GM19397 (cell line): Measurements from ENCODE around the gene WDR27.
"Not testable (repeated sequence)": the region's sequence is repeated elsewhere in the genome, so short reads cannot be mapped to it uniquely, and the experiment has no call there.

ENCODE experiments used
- ATAC-seq: cut with Tn5 transposase; IDR thresholded peaks from one replicate; pipeline ENCODE4 v1.9.1; 2021; ENCODE audit warnings: mild to moderate bottlenecking, moderate library complexity; ENCODE audit not compliant: unreplicated experiment

WDR27 gene

GRCh38 chr6:169618526-169619490, 83.0 kb downstream of the WDR27 start:
- ATAC-seq: no peak

- no peak for ATAC-seq
Measured at GRCh38 chr6:169617562-169617961, 84.3 kb downstream of the WDR27 start.

- not testable (repeated sequence) for ATAC-seq
Measured at GRCh38 chr6:169608609-169609008, 93.2 kb downstream of the WDR27 start.

GRCh38 chr6:169604076-169604475, 97.8 kb downstream of the WDR27 start:
- no peak for ATAC-seq

GRCh38 chr6:169601129-169601528, 100.7 kb downstream of the WDR27 start:
- ATAC-seq: not testable (repeated sequence)

- no peak for ATAC-seq
Measured at GRCh38 chr6:169592558-169592957, 109.3 kb downstream of the WDR27 start.

- ATAC-seq: no peak
Measured at GRCh38 chr6:169591616-169592015, 110.2 kb downstream of the WDR27 start.

GRCh38 chr6:169590376-169590939, 111.4 kb downstream of the WDR27 start:
- no peak for ATAC-seq

GRCh38 chr6:169589699-169590257, 112.1 kb downstream of the WDR27 start:
- ATAC-seq: peak; percentile 52

GRCh38 chr6:169589293-169589692, 112.5 kb downstream of the WDR27 start:
- ATAC-seq: peak; percentile 57

- ATAC-seq: no peak
Measured at GRCh38 chr6:169587975-169588374, 113.9 kb downstream of the WDR27 start.

GRCh38 chr6:169583886-169584541, 117.8 kb downstream of the WDR27 start:
- no peak for ATAC-seq

- ATAC-seq: no peak
Measured at GRCh38 chr6:169579407-169580111, 122.3 kb downstream of the WDR27 start.

- no peak for ATAC-seq
Measured at GRCh38 chr6:169577974-169578373, 123.9 kb downstream of the WDR27 start.

GRCh38 chr6:169577236-169577635, 124.6 kb downstream of the WDR27 start:
- ATAC-seq: no peak

GRCh38 chr6:169575821-169576220, 126.0 kb downstream of the WDR27 start:
- no peak for ATAC-seq

GRCh38 chr6:169575365-169575764, 126.5 kb downstream of the WDR27 start:
- ATAC-seq: no peak

GRCh38 chr6:169574420-169574819, 127.4 kb downstream of the WDR27 start:
- ATAC-seq: no peak

- no peak for ATAC-seq
Measured at GRCh38 chr6:169573883-169574282, 127.9 kb downstream of the WDR27 start.

- ATAC-seq: no peak
Measured at GRCh38 chr6:169571123-169571962, 130.5 kb downstream of the WDR27 start.
